HEK293 (cell line): ENCODE data around the gene CAND2.

Source experiments
- CTCF ChIA-PET: fragments of 350-600 bp; formaldehyde crosslinking; extraction: SDS; loops from one replicate; lab custom pipeline; 2021; ENCODE audit warnings: antibody characterized with exemption; lab: Yijun Ruan, JAX
- POLR2A ChIA-PET: fragments of 300-600 bp; formaldehyde crosslinking; extraction: SDS; loops from one replicate; lab custom pipeline; 2020; ENCODE audit warnings: antibody characterized with exemption, inconsistent platforms; lab: Yijun Ruan, JAX
- H3K27ac ChIP-seq: fragments of 200-500 bp; sonication (Bioruptor generic); 2 replicates; pipeline ENCODE4 v1.5.1; 2014; ENCODE audit warnings: low read depth, low read length, control low read depth, inconsistent platforms; ENCODE audit errors: extremely low read depth
- H3K36me3 ChIP-seq, 2 experiments: fragments of 200-500 bp in 1 of 2; sonication (Bioruptor generic) in 1 of 2; 1 replicate in 1 of 2; 2 replicates in 1 of 2; pipeline ENCODE4 v1.5.1; 2014 to 2017; ENCODE audit warnings: inconsistent platforms in 2 of 2, low read length in 2 of 2; ENCODE audit not compliant: control insufficient read depth in 2 of 2, insufficient read depth in 1 of 2
- H3K4me1 ChIP-seq: fragments of 200-500 bp; sonication (Bioruptor generic); 2 replicates; pipeline ENCODE4 v1.5.1; 2014; ENCODE audit warnings: mild to moderate bottlenecking, low read length, inconsistent platforms; ENCODE audit not compliant: control insufficient read depth, insufficient read depth
- H3K4me3 ChIP-seq: 2 replicates; pipeline ENCODE4 v1.5.1; 2011; ENCODE audit warnings: low read depth, mild to moderate bottlenecking, control low read depth, low read length, moderate library complexity
- H3K9me3 ChIP-seq: fragments of 200-500 bp; sonication (Bioruptor generic); 2 replicates; pipeline ENCODE4 v1.5.1; 2014; ENCODE audit warnings: low read depth, low read length, inconsistent platforms; ENCODE audit not compliant: control insufficient read depth, insufficient read depth
- FEZF1 ChIP-seq: fragments of 450-650 bp; formaldehyde crosslinking; IDR thresholded peaks from 2 replicates; pipeline ENCODE4 v1.5.1; 2016; ENCODE audit warnings: missing biosample characterization, missing genetic modification characterization
- GLI2 ChIP-seq: fragments of 450-650 bp; formaldehyde crosslinking; IDR thresholded peaks from 2 replicates; pipeline ENCODE4; 2017; ENCODE audit warnings: missing biosample characterization, missing genetic modification characterization, low read depth, borderline replicate concordance
- KLF1 ChIP-seq: fragments of 450-650 bp; formaldehyde crosslinking; IDR thresholded peaks from 2 replicates; pipeline ENCODE4 v1.5.1; 2016; ENCODE audit warnings: missing biosample characterization, missing genetic modification characterization
- MEIS1 ChIP-seq: sonication (generic); formaldehyde crosslinking; IDR thresholded peaks from 2 replicates; pipeline ENCODE4 v1.8.1; 2022; ENCODE audit warnings: missing genetic modification reagents, mild to moderate bottlenecking, borderline replicate concordance
- MZF1 ChIP-seq: fragments of 450-650 bp; formaldehyde crosslinking; IDR thresholded peaks from 2 replicates; pipeline ENCODE4 v1.5.1; 2017; ENCODE audit warnings: missing biosample characterization, missing genetic modification characterization, borderline replicate concordance
- PRDM1 ChIP-seq: fragments of 450-650 bp; formaldehyde crosslinking; IDR thresholded peaks from 2 replicates; pipeline ENCODE4; 2016; ENCODE audit warnings: missing biosample characterization, missing genetic modification characterization
- SCRT1 ChIP-seq: fragments of 450-650 bp; formaldehyde crosslinking; IDR thresholded peaks from 2 replicates; pipeline ENCODE4 v1.5.1; 2016; ENCODE audit warnings: missing biosample characterization, missing genetic modification characterization, borderline replicate concordance
- SCRT2 ChIP-seq: fragments of 450-650 bp; formaldehyde crosslinking; IDR thresholded peaks from 2 replicates; pipeline ENCODE4 v1.5.1; 2016; ENCODE audit warnings: missing biosample characterization, missing genetic modification characterization
- ZBTB17 ChIP-seq: fragments of 450-650 bp; formaldehyde crosslinking; IDR thresholded peaks from 2 replicates; pipeline ENCODE4 v1.5.1; 2016; ENCODE audit warnings: missing biosample characterization, missing genetic modification characterization
- ZBTB21 ChIP-seq: fragments of 450-650 bp; formaldehyde crosslinking; IDR thresholded peaks from 2 replicates; pipeline ENCODE4 v1.5.1; 2017; ENCODE audit warnings: missing biosample characterization, missing genetic modification characterization
- ZNF211 ChIP-seq: fragments of 450-650 bp; formaldehyde crosslinking; IDR thresholded peaks from 2 replicates; pipeline ENCODE4 v1.5.1; 2016; ENCODE audit warnings: low read depth, missing biosample characterization, missing genetic modification characterization
- ZNF302 ChIP-seq: fragments of 450-650 bp; formaldehyde crosslinking; IDR thresholded peaks from 2 replicates; pipeline ENCODE4 v1.5.1; 2016; ENCODE audit warnings: missing biosample characterization, missing genetic modification characterization, low read depth
- ZNF324 ChIP-seq: fragments of 450-650 bp; formaldehyde crosslinking; IDR thresholded peaks from 2 replicates; pipeline ENCODE4 v1.5.1; 2016; ENCODE audit warnings: missing biosample characterization, missing genetic modification characterization
- ZNF416 ChIP-seq: fragments of 450-650 bp; formaldehyde crosslinking; IDR thresholded peaks from 2 replicates; pipeline ENCODE4 v1.5.1; 2016; ENCODE audit warnings: missing biosample characterization, missing genetic modification characterization
- ZNF473 ChIP-seq: fragments of 450-650 bp; formaldehyde crosslinking; IDR thresholded peaks from 2 replicates; pipeline ENCODE4 v1.5.1; 2017; ENCODE audit warnings: missing biosample characterization, missing genetic modification characterization
- ZNF571 ChIP-seq: fragments of 450-650 bp; formaldehyde crosslinking; IDR thresholded peaks from 2 replicates; pipeline ENCODE4 v1.5.0; 2017; ENCODE audit warnings: missing biosample characterization, missing genetic modification characterization
- ZNF585B ChIP-seq: fragments of 450-650 bp; formaldehyde crosslinking; IDR thresholded peaks from 2 replicates; pipeline ENCODE4 v1.5.1; 2016; ENCODE audit warnings: missing biosample characterization, missing genetic modification characterization
- ZNF626 ChIP-seq: fragments of 450-650 bp; sonication (Bioruptor Pico); formaldehyde crosslinking; IDR thresholded peaks from 2 replicates; pipeline ENCODE4 v1.5.1; 2018; ENCODE audit warnings: missing biosample characterization, missing genetic modification characterization, inconsistent platforms
- ZNF707 ChIP-seq: fragments of 450-650 bp; formaldehyde crosslinking; IDR thresholded peaks from 2 replicates; pipeline ENCODE4 v1.5.1; 2016; ENCODE audit warnings: missing biosample characterization, missing genetic modification characterization
- ZNF791 ChIP-seq: fragments of 450-650 bp; formaldehyde crosslinking; IDR thresholded peaks from 2 replicates; pipeline ENCODE4 v1.5.1; 2016; ENCODE audit warnings: missing biosample characterization, missing genetic modification characterization
- ZSCAN18 ChIP-seq: fragments of 450-650 bp; formaldehyde crosslinking; IDR thresholded peaks from 2 replicates; pipeline ENCODE4 v1.5.1; 2016; ENCODE audit warnings: missing biosample characterization, missing genetic modification characterization
- TF ChIP-seq, protein P1 (sequence below): fragments of 450-650 bp; formaldehyde crosslinking; IDR thresholded peaks from 2 replicates; pipeline ENCODE4 v1.5.1; 2016; ENCODE audit warnings: missing biosample characterization, missing genetic modification characterization

CAND2 gene

DNA sequence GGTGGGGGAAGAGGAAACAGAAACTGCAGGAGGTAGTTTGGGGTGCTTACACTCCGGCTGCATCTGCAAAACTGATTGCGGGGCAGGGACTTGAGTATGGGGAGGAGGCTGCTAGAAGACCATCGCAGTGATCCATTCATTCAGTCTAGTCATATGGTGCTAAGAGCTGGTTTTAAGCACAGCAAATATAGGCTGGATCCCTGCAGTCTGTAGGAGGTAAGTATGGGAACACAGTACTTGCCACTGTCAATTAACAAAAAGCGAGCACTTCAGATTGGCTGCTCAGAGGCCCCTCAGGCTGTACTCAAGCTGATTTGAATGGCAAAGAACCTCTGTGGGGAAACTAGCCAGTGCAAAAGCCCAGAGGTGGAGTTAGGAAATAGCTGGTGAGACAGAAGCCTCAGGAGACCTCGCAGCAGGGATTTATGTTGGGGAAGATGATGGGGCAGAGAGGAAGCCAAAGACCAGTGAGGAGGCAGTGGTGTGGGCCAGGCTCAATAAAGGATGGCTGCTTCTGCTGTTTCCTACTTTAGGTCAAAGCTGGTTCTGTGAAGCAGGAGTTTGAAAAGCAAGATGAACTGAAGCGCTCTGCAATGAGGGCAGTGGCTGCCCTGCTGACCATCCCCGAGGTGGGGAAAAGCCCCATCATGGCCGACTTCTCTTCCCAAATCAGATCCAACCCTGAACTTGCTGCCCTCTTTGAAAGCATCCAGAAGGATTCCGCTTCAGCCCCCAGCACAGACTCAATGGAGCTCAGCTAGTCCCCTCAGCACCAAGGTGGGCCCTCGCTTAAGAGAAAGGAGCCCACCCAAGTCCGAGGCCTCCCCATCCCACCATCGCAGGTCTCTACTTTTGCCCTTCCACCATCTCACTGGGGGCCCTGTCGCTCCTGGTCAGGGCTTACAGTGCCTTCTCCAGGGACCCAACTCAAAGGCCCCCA lies 37.0 kb downstream of the CAND2 start (continued):
- no peak for TF ChIP-seq ZSCAN18 (tag by site-specific recombination)
- TF ChIP-seq ZNF707, result no peak
- TF ChIP-seq ZBTB17, result peak; percentile 64
- TF ChIP-seq ZNF585B (tag by site-specific recombination), result no peak

GRCh38 chr3:12835052-12835665 lies 38.7 kb downstream of the CAND2 start:
- H3K4me3 ChIP-seq, result no peak overlapping the region
- POLR2A ChIA-PET, result no interaction called here
- peaks cover 36 to 100% of the 10 kb centered on the region in 2 experiments for H3K36me3 ChIP-seq
- CTCF ChIA-PET, result interaction anchor here (1.0 kb wide), 1 partner anchor 129 kb away, joined by 3 read pairs; no protein-coding TSS in a partner anchor
- TF ChIP-seq KLF1 (tag by site-specific recombination), result no peak
- no peak for TF ChIP-seq ZBTB21 (tag by site-specific recombination)
- no peak for TF ChIP-seq ZNF626 (tag by site-specific recombination)
- TF ChIP-seq FEZF1, result no peak
- no peak for TF ChIP-seq ZNF416
- TF ChIP-seq MZF1 (tag by site-specific recombination), result no peak
- TF ChIP-seq GLI2, result no peak
- no peak for TF ChIP-seq ZNF211 (tag by site-specific recombination)
- no peak for TF ChIP-seq ZNF324 (tag by site-specific recombination)
- TF ChIP-seq ZNF473 (tag by site-specific recombination), result no peak
- TF ChIP-seq ZNF571 (tag by site-specific recombination), result no peak
- no peak for TF ChIP-seq MEIS1 (CRISPR knock-in tag)
- TF ChIP-seq, protein P1, sequence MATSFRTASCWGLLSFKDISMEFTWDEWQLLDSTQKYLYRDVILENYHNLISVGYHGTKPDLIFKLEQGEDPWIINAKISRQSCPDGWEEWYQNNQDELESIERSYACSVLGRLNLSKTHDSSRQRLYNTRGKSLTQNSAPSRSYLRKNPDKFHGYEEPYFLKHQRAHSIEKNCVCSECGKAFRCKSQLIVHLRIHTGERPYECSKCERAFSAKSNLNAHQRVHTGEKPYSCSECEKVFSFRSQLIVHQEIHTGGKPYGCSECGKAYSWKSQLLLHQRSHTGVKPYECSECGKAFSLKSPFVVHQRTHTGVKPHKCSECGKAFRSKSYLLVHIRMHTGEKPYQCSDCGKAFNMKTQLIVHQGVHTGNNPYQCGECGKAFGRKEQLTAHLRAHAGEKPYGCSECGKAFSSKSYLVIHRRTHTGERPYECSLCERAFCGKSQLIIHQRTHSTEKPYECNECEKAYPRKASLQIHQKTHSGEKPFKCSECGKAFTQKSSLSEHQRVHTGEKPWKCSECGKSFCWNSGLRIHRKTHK, result no peak
- TF ChIP-seq ZNF302, result no peak
- H3K27ac ChIP-seq, result no peak overlapping the region
- H3K4me1 ChIP-seq, result no peaks in the 10 kb centered on the region
- no peaks in the 10 kb centered on the region for H3K9me3 ChIP-seq

DNA sequence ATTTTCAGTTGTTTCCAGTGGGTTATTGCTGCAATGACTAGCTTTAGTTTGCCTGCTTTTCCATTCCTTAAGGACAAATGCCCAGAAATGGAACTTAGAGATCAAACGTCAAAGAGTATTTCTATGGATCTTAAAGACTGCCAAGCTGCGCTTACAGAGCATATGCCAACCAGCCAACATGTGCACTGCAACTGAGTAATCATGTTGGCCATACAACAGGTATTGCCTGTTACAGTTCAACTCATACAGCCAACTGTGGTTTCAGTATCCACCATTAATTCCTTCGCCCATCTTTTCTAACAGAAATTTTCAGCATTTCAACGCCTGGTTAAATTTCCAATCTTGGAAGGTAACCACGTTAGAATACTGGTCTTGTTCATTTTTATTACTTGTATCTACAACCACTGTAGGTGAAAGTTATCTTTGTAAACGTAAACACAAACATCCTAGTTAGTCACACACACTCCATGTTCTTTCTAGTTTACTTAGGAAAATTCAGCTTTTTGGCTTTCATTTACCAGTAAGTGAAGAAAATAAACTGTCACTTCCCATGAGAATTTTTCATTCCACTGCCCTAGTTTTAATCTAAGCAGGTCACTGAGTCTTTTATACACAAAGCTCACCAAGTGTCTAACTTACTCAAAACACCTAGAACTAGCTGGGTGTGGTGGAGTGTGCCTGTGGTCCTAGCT lies 41.0 kb downstream of the CAND2 start:
- 0 out of 2 replicates have a peak, but pooled peaks have one; percentile 38 for TF ChIP-seq SCRT1 (tag by site-specific recombination)
- no peak for TF ChIP-seq ZNF791 (tag by site-specific recombination)
- peak; percentile 87 for TF ChIP-seq SCRT2
- TF ChIP-seq PRDM1 (tag by site-specific recombination), result peak; percentile 85
- Histone ChIP-seq H3K4me1 (no peaks in the 10 kb centered on the region), H3K36me3 (peaks cover 31 to 86% of the 10 kb centered on the region in 2 experiments), H3K27ac (no peak overlapping the region), H3K4me3 (no peak overlapping the region), H3K9me3 (no peaks in the 10 kb centered on the region)
- ChIA-PET CTCF (interaction anchor here (0.6 to 1.1 kb wide), 2 partner anchors 131 to 624 kb away, joined by 3 to 4 read pairs; no protein-coding TSS in a partner anchor), POLR2A (no interaction called here)
